Astrocyte (in vitro differentiated cells and primary cell): ENCODE measurements around the gene MAVS.

Experiments used
- CTCF ChIP-seq: IDR thresholded peaks from 2 replicates; pipeline ENCODE4 v1.5.1; 2011; ENCODE audit warnings: low read depth, mild to moderate bottlenecking, inconsistent platforms, low read length, moderate library complexity; ENCODE audit not compliant: insufficient read depth
- EZH2 ChIP-seq: IDR thresholded peaks from 2 replicates; pipeline ENCODE4 v1.6.1; 2012; ENCODE audit warnings: mild to moderate bottlenecking, low read length, inconsistent platforms; ENCODE audit not compliant: insufficient read depth

- TF ChIP-seq CTCF, result no peak
- no peak for TF ChIP-seq EZH2
Observed at GRCh38 chr20:3813848-3814581, 32.6 kb upstream of the MAVS start.
